ENCODE results near the gene CSF2RB.
A peak's percentile ranks its signal among the peaks of the same experiment; 100 is the strongest.

CSF2RB gene

DNA sequence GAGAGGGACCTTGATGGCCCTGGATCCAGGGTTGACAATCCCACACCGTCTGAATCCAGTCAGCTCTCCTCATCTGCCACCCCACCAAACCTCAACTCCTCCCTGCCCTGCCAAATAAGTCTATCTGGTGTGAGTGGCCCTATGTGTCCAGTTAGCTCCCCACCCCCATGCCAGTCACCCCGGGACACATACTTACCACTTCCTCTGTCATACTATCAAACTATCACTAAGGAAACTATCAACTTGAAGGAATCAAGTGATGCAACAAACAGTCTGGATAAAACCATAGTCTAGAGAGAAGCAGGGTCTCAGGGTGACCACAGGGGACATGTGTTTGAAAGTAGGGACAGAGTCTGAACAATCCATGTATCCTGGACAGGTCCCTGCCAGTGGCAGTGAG lies 13.2 kb upstream of the CSF2RB start:
- DNase-seq (ENCODE audit: insufficient read length, low spot score) (no peak), FAIRE-seq (no peak)
- TF ChIP-seq, protein P1, sequence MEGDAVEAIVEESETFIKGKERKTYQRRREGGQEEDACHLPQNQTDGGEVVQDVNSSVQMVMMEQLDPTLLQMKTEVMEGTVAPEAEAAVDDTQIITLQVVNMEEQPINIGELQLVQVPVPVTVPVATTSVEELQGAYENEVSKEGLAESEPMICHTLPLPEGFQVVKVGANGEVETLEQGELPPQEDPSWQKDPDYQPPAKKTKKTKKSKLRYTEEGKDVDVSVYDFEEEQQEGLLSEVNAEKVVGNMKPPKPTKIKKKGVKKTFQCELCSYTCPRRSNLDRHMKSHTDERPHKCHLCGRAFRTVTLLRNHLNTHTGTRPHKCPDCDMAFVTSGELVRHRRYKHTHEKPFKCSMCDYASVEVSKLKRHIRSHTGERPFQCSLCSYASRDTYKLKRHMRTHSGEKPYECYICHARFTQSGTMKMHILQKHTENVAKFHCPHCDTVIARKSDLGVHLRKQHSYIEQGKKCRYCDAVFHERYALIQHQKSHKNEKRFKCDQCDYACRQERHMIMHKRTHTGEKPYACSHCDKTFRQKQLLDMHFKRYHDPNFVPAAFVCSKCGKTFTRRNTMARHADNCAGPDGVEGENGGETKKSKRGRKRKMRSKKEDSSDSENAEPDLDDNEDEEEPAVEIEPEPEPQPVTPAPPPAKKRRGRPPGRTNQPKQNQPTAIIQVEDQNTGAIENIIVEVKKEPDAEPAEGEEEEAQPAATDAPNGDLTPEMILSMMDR (IDR thresholded peaks at IDR 0.05; ENCODE audit: insufficient read depth, missing control alignments): no peak

- TF ChIP-seq, protein P1 (IDR thresholded peaks at IDR 0.05; ENCODE audit: insufficient read depth, missing control alignments): no peak
- DNase-seq (ENCODE audit: insufficient read length, low spot score) (no peak), FAIRE-seq (no peak)
Measured at GRCh38 chr22:36900880-36901279, 12.5 kb upstream of the CSF2RB start.

GRCh38 chr22:36901411-36902142 lies 11.9 kb upstream of the CSF2RB start:
- DNase-seq (ENCODE audit: insufficient read length, low spot score): no peak
- FAIRE-seq: no peak
- TF ChIP-seq, protein P1 (IDR thresholded peaks at IDR 0.05; ENCODE audit: insufficient read depth, missing control alignments): no peak

- FAIRE-seq (no peak), DNase-seq (ENCODE audit: insufficient read length, low spot score) (no peak)
- TF ChIP-seq, protein P1 (IDR thresholded peaks at IDR 0.05; ENCODE audit: insufficient read depth, missing control alignments): no peak
Measured at GRCh38 chr22:36902143-36902926, 11.1 kb upstream of the CSF2RB start.

DNA sequence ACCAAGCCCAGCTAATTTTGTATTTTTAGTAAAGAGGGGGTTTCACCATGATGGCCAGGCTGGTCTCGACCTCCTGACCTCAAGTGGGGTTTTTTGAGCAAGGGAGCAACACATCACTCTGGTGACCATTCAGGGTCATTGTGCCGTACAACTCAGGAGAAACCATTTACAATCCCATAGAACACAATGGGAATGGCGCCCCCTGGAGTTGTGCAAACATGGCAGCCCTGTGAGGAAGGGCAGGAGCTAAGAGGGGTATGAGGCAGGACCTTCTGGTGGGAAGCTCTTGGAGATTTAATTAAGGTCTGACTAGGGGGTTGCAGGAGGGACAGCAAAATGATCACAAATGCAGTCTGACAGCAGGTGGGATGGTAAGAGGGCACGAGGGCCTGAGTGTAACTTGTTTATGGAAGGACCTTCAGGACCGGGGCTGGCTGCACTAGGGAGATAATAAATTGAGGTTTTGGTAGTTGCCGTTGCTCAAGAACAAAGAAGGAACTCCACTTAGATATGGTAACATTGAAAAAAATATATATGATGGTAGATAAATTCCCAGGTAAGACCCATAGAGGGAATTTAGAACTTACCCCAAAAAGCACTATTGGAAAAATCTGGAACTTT lies 9.1 kb upstream of the CSF2RB start:
- DNase-seq (ENCODE audit: insufficient read length, low spot score): no peak
- TF ChIP-seq, protein P1 (IDR thresholded peaks at IDR 0.05; ENCODE audit: insufficient read depth, missing control alignments): no peak
- no peak for FAIRE-seq

DNA sequence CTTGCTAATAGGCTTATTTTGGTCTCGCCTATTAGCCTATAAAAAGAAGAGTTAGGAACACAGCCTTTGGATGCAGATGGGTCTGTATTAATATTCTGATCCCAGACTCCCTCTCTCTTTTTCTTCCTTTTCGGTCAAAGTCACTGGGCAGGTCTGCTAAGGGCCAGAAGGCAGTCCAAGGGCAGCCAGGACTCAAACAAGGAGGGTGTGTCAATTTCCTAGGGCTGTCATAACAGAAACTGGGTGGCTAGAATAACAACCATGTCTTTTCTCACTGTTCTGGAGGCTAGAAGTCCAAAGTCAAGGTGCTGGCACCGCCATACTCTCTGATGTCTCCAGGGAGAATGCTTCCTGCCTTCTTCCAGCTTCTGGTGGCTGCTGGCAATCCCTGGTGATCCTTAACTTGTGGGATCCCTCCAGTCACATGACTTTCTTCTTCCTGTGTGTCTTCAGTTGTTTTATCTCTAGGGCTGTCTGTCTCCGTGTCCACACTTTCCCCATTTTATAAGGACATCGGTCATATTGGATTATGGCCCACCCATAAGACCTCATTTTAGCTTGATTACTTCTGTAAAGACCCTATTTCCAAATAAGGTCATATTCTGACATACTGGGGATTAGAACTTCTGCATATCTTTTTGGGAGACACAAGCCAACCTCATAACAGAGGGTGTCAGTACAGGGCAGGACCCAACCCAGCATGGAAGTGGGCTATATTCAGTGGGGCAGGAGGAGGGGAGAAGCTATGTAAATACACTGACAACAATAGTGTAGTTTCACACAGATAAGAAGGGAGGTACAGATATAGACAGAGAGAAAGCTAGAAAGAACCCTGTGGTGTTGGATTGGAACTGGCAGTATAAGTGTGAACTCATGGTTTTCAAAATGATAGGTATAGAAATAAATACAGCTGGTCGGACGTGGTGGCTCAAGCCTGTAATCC lies 5.9 kb upstream of the CSF2RB start:
- TF ChIP-seq, protein P1 (IDR thresholded peaks at IDR 0.05; ENCODE audit: insufficient read depth, missing control alignments): no peak
- FAIRE-seq (no peak), DNase-seq (ENCODE audit: insufficient read length, low spot score) (peak; percentile 42)

Measured in D721Med (cell line).